Islet precursor cell (in vitro differentiated cells): Measurements from ENCODE around the gene ADAMTS20.
"Not testable (repeated sequence)": the region's sequence is repeated elsewhere in the genome, so short reads cannot be mapped to it uniquely, and the experiment has no call there.

Experiments
- DNase-seq: peaks from one replicate; pipeline ENCODE4 v3.0.0-alpha.2; 2018

The ADAMTS20 gene

DNA sequence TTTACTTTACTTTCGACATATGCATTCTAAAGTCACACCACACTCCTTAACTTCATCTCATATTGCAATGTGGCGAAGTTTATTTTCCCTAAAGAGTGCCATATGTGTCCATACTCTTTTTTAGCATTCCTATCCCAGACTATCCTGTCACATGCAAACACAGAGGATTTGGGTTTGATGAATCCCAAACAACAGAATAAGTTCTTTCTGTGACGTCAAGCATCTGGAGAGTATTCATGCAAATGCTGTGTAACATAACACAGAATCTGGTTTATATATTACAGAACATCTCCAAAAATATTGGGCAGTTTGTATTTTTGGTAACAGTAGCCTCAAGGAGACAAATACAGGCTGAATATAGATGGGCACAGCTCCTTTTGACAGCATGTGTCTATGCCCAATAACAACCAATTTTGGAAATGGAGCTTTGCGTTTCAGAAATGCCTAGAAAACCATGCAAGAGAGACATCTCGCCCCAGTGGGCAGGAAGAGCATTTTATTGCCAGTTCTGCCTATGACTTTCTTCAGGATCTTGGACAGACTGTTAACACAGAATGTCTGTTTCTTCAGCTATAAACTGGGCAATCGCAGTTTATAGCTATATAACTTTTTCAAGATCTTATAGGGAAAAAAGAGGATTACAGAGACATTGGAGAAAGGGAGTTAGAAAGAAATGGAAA lies 190.8 kb downstream of the ADAMTS20 start:
- no peak for DNase-seq

DNA sequence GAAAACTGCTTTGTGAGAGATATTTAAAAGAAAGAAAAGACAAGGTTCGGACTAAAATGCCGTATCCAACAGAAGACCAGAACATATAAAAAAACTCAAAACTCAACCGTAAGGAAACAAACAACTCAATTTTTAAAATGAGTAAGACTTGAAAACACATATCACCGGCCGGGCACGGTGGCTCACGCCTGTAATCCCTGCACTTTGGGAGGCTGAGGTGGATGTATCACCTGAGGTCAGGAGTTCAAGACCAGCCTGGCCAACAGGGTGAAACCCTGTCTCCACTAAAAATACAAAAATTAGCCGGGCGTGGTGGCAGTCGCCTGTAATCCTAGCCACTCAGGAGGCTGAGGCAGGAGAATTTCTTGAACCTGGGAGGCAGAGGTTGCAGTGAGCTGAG lies 192.0 kb downstream of the ADAMTS20 start:
- DNase-seq: not testable (repeated sequence)

DNA sequence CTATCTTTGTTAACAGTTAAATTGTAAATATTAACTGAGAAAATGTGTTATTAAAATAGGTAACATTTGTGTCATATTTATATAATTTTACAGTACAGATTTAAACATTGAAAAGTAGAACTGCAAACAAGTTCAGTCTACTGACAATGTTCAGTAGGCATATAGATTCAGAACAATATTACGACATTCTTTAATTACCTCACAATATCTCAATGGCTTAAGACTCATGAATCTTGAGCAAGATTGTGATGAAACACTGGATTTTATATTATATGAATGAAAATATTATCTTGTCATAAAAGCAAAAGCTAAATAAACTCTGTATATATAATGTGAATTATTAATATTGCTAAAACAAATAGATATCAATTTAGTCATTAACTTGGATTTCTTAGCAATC lies 194.9 kb downstream of the ADAMTS20 start:
- DNase-seq: no peak

DNA sequence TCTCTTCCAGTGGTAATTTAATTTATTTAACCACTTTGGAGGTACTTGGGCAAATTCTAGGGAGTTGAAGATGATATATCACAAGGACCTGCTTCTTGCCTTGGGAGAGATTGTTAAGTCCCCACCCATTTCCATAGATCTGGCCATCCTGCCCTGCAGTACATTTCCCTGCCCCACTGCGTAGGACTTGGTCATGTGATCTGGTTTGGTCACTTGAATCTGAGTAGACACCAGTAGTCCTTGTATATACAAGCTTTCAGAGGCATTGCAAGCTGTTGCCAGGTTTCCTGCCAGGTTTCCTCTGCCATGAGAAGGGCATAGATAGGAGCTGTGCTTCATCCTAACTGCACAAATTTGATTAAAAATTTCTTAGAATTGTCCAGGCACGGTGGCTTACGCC lies 200.0 kb downstream of the ADAMTS20 start:
- no peak for DNase-seq

DNA sequence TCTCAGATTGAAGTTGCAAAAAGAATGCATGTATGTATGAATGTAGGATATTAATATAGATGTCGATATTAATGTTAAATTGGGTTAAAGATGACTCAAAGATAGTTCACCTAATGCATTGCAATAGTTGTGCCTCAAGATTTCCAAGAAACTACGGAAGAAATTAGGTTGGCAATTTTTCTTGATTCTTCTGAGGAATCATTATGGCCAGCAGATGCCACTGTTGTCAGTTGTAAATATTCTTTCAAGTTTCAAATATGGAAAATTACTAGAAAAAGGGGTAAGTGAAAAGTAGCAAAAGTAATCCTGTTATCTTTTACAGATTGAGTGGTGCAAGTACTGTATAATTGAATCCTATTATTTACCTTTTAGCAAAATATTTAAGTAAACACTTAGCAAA lies 202.1 kb downstream of the ADAMTS20 start:
- no peak for DNase-seq

DNA sequence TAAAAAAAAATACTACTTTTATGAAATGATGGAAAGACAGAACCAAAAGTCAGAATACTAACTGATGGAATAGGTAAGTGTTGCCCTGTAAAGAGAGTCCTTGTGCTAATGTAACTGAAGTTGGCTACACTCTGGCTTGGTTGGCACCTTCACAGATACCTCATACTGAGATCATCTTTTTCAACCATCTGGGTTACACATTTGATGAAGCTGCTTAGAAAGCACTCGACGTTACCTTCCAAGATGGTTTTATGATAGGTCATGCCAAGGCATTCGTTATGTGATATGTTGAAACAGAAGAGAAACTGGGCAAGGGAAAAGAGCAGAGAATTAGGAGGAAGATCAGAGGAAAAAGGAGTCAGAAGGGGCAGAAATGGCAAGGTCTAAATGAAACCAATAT lies 203.8 kb downstream of the ADAMTS20 start:
- DNase-seq: no peak

DNA sequence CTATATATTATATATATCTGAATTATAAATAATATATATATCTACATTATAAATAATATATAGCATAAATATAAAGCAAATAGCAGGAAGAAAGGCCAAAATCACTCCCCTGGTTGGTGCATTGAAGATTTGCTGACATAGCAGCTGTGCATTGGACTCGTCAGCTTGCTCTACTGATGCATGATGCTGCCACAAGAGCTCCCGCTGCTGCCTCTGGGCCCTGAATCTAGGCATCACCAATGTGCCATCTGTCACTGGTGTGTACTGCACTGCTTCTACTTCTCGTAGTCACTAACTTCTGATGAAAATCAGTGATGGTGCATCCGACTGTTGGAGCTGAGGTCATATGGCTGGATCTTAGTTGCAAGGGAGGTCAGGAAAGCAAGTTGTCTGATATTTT lies 205.0 kb downstream of the ADAMTS20 start:
- no peak for DNase-seq

DNA sequence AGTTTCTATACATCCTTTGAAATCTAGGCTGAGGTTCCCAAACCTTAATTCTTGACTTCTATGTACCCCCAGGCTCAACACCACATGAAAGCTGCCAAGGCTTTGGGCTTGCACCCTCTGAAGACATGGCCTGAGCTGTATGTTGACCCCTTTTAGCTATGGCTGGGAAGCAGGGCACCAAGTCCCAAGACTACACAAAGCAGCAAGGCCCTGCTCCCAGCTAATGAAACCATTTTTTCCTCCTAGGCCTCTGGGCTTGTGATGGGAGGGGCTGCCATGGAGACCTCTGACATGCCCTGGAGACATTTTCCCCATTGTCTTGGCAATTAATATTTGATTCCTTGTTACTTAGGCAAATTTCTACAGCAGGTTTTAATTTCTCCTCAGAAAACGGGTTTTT lies 207.0 kb downstream of the ADAMTS20 start:
- DNase-seq: no peak

DNA sequence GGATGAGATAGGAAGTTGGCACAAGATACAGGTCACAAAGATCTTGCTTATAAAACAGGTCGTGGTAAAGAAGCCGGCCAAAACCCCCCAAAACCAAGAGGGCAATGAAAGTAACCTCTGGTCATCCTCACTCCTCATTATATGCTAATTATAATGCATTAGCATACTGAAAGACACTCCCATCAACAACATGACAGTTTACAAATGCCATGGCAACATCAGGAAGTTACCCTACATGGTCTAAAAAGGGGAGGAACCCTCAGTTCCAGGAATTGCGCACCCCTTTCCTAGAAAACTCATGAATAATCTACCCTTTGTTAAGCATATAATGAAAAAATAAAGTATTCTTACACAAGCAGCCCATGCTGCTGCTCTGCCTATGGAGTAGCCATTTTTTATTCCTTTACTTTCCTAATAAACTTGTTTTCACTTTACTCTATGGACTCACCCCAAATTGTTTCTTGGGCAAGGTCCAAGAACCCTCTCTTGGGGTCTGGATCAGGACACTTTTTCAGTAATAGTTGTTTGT lies 210.2 kb downstream of the ADAMTS20 start:
- not testable (repeated sequence) for DNase-seq

DNA sequence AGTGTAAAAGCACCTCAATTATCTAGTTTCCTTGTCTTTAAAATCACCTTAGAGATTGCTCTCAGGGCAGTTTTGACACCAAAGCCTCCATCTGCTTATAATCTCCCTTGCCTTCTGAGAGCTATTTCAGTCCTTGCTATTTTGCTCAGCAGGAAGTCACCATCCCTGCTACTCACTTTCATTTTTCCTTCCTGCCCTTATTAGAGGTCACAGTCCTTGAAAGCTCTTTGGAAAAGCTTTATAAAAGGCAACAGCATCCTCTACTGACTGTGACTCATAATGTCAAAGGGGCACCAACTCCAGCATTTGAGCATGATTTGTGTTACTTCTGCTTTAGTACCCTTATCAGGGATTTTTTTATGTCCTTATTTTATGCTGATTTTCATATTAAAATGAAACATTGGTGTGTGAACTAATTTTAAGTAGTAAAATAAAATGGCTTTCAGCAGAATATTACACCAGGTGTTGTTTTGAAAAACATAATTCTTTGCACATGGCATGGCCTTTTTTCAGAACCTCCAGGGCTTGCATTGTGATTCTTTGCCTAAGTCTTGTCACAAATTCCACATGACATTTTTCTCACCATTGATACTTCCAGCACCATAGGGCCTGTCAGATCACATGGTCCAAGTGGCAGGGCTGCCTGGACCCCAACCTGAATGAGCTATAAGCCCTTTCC lies 213.0 kb downstream of the ADAMTS20 start:
- DNase-seq: peak; percentile 59

DNA sequence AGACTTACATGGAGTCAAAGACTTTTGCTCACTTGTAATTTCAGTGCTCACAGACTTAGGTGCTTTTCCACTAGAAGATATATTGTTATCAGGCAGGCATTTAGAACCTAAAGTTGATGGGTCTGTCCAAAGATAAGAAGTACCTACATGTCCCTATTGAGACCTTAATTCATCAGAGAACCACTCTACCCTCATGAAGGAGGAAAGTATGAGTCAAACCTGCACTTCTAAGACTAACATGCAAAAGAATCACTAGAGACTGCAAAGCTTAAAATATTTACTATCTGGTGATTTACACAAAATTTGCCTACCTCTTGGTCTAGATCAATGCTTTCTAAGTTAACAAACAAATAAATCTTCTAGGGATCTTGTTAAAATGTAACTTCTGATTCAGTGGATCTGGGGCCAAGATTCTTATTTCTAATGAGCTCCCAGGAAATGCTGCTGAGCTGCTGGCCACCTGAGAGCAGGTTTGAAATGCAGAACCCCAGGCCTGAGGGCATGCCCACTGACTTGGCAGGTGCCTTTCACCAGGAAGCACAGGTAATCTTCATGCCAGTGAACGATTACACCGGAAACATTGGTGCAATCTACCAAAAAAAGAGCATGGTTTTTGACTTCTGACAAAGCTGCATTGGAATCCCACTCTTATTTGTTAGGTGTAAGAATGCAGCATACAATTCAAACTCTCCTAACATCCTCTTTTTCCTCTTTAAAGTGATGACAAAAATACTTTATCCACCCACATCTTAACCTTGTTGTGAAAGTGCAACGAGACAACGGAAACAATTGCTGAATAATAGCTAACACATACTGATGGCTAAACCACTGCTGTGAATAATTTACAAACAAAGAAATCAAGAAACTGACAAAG lies 214.2 kb downstream of the ADAMTS20 start:
- no peak for DNase-seq

DNA sequence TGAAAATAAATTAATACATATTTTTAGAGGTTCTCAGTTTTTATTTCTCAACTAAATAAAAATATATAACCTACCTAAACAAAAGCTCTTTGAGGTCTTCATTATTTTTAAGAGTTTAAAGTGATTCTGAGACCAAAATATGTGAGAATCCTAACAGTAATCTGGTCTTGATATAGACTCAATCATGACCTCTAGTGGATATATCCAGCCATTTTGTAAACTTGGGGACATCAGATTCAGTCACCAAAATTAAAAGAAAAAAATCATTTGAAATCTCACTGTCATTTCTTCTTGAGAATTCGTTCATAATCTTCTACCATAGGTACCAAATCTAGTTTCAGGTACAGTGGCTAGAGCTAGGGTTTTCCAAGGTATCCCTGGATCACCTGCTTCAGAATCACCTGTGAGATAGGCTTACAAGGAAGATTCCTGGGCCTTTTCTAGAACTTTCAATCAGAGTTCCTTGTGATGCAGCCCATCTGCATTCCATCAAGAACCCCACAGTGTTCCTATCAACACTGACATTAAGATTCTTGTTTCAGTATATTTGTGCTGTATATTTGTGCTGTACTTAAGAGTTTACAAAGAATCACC lies 214.9 kb downstream of the ADAMTS20 start:
- no peak for DNase-seq

DNA sequence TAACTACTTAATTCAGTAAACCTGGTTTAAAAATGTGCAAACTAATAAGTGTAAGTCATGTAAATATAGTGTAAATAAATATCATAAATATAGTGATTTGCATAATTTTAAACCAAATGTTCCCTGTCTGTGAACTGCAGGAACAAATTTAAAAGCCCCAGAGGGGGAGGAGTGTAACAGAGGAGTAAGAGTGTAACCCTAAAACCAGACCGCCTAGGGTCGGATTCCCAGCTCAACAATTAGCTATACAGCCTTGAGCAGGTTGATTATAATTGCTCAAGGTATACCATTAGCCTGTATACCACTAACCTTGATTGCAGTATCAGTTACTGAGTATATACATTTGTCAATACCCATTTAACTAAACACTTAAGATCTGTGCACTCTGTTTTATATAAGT lies 218.4 kb downstream of the ADAMTS20 start:
- no peak for DNase-seq

DNA sequence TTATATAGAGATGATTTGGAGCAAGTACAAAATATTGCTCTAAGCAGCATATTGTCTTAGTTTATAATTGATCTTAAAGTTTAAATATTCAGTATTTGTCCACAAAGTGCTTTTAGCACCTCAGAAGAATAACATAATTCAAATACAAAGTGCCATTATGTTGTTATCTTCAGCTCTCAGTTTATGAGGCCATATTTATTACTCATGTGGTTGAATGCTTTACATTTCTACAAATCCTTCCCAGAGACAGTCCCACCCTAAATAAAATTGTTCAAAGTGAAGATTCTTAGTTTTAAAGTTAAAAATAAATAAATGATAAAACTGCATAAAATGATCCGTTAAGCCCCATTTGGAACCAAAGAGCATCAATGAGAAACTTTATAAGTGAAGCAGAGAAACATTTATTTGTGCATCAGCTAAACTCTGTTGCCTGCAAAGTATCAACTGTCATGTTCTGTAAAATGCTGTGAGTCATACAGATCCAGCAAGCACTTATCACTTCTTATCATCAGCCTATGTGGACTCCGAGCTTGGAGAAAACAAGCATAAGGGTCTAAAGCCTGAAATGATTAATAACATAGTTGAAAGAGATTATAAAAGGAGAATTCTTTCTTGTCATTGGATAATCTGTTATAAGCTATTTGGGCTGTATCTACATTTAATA lies 218.9 kb downstream of the ADAMTS20 start:
- no peak for DNase-seq

DNA sequence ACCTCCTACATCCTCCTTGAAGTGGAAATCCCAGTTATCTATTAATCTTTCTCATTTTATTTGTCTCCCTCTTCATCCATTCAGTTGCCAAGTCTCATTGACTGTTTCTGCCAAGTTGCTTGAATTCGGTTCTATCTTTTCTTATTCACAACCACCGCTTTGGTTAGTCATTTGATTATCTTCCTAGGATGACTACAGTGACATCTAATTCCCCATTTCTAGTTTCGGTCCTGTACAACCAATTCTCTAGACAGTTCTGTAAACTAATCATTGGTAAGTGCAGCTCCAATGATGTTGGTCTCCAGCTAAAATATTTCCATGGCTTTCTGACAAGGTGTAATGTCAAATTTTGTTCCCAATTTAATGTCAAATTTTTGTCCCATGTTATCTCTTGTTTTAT lies 220.1 kb downstream of the ADAMTS20 start:
- no peak for DNase-seq

DNA sequence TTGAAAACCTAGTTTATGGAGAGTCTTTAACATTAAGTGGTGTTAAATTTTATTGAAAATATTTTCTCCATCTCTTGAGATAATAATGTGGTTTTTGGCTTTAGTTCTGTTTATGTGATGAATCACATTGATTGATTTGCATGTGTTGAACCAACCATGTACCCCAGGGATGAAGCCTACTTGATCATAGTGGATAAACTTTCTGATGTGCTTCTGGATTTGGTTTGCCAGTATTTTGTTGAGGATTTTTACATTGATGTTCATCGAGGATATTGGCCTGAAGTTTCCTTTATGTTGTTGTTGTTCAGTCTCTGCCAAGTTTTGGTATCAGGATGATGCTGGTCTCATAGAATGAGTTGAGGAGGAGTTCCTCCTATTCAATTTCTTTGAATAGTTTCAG lies 222.6 kb downstream of the ADAMTS20 start:
- no peak for DNase-seq

DNA sequence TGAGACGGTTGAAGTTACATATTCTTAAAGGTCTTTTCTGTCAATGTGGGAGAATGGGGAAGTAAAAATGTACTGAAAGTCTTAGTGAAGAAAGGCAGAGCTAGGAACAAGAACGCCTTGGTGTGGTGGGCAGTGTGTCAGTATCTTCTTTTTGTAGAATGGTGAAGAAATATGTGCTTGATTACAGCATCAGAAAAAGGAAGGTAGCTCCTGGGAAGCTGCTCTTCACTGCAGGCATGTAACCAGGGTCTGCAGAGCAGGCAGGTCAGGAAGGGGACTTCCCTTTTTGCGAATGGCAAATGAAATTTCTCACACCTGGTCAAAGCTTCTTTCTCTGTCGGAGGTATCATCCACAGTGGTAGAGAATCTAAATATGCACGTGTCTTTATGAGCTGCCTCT lies 226.2 kb downstream of the ADAMTS20 start:
- no peak for DNase-seq

DNA sequence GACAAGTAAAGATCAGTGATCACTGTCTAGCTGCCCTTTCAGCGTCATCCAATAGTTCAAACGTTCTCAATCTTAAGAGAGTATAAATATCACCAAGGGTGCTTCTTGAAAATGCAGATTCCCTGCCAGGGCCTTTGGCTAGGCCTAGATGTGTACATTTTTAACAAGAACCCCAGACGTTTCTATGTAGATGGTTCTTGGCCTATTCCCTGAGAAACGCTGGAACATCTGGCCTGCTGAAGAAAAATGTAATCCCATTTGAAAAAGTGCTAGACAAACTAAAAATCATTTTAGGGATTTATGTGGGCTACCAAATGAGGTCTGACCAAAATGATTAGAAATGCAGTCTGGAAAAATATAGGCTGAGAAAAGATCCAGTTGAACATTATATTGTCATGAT lies 231.7 kb downstream of the ADAMTS20 start:
- DNase-seq: no peak

DNA sequence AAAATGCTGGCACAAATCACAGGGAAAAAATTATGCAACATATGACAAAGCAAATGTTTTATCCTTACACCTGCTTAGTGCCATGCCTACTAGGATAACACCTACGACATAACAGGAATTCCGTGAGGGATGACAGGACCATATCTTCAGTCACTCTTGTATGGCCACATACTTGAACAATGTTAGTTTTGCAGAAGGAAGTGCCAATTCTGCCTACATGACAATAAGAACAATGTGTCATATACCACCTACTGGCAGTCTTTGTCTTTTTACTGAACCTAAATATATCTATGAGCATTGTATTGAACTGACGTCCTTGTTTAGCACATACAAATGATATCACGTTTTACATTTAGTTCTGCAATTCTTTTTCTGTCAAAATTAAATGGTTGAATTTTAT lies 234.0 kb downstream of the ADAMTS20 start:
- no peak for DNase-seq

DNA sequence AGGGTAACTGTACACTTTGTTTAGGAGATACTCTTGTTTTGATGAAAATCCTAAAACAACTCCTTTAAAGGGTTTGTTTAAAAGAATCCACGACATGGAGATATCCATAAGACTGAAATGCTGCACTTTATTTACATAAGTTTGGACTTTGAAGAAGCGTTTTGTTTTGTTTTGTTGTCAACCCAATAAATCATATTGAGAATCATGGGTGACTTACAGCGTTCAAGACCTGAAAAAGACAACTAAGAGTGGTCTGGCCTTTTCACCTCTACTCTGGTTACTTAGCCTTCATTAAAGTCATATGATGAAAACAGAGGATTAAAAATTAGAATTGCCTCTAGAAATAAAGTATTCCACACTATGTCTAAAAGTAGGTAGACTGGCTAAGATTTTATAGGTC lies 234.8 kb downstream of the ADAMTS20 start:
- no peak for DNase-seq

DNA sequence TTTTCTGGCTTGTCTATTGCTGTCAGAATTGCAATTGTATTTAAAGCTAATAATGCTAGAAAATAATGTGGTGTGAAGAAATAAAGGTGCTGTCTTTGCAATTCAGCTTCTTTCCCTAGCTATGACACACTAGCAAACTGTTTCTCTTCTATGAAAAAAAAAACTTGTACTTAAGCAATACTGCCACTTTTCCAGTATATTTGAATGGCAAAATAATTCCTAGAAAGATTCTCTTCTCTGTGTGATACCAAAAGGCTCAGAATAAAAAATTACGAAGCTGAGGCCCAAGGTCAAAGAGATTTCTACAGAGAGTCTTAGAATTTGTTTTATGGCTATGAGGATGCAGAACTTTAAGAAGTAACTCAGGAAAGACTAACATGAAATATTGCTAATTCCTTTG lies 235.5 kb downstream of the ADAMTS20 start:
- no peak for DNase-seq

DNA sequence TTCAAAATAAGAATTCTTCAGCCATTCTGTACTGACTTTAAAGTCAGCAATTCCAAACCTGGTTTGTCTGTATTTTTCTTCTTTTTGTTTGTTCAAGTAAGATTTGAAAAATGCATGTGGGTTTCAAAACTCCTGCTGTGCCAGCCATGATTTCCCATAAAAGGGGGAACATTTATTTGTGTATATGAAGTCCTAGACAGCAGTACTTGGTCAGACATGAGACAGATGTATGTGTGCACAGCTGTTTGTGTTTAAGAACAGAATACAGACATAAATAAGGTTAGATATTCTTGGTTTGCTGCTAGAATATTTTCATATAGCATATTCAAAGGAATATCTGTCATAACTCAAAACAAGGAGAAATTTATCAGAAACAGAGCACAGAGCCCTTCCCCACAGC lies 236.0 kb downstream of the ADAMTS20 start:
- DNase-seq: no peak
